ENCODE data around the gene SGSH.
"Not testable (repeated sequence)": the region's sequence is repeated elsewhere in the genome, so short reads cannot be mapped to it uniquely, and the experiment has no call there.

Gene SGSH

DNA sequence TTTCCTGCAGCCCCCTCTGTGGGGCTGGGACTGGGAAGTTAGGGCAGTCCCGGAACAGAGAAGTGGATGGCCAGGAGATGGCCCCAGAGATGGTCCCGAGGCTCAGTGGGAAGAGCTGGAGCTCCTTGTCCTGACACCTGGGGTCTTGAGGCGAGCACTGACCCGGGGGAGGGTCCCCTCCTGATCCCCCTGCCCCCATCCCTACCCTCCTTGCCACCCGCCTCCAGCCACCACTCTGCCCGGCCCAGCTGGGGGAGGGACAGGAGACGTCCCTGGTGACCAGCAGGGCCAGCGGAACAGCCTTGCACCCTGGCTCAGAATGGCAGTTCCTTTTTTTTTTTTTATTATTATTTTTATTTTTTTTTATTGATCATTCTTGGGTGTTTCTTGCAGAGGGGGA lies 26.6 kb upstream of the SGSH start:
- no peak for DNase-seq (ENCODE audit: low read depth)
- H3K4me3 ChIP-seq (replicated peaks; ENCODE audit: low read depth, low read length): no peak overlapping the region
- TF ChIP-seq, protein P1, sequence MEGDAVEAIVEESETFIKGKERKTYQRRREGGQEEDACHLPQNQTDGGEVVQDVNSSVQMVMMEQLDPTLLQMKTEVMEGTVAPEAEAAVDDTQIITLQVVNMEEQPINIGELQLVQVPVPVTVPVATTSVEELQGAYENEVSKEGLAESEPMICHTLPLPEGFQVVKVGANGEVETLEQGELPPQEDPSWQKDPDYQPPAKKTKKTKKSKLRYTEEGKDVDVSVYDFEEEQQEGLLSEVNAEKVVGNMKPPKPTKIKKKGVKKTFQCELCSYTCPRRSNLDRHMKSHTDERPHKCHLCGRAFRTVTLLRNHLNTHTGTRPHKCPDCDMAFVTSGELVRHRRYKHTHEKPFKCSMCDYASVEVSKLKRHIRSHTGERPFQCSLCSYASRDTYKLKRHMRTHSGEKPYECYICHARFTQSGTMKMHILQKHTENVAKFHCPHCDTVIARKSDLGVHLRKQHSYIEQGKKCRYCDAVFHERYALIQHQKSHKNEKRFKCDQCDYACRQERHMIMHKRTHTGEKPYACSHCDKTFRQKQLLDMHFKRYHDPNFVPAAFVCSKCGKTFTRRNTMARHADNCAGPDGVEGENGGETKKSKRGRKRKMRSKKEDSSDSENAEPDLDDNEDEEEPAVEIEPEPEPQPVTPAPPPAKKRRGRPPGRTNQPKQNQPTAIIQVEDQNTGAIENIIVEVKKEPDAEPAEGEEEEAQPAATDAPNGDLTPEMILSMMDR (IDR thresholded peaks at IDR 0.05; ENCODE audit: low read length, missing control alignments): no peak

DNA sequence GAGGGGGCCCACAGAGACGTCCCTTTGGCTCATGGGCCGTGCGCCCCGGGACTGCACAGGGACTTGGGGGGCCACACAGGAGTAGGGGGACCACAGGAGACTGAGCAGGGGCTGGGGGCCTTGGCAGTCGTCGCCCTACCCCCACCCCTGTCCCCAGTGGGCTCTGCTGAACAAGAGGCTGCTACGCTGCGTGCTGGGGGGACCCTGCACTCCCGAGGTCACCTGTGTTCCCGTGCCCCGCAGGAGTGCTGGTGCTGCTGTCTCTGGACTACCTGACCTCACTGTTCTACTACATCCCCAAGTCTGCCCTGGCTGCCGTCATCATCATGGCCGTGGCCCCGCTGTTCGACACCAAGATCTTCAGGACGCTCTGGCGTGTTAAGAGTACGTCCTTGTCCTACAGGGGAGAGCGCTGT lies 26.1 kb upstream of the SGSH start:
- no peak overlapping the region for H3K4me3 ChIP-seq (replicated peaks; ENCODE audit: low read depth, low read length)
- TF ChIP-seq, protein P1 (IDR thresholded peaks at IDR 0.05; ENCODE audit: low read length, missing control alignments): no peak
- no peak for DNase-seq (ENCODE audit: low read depth)

DNA sequence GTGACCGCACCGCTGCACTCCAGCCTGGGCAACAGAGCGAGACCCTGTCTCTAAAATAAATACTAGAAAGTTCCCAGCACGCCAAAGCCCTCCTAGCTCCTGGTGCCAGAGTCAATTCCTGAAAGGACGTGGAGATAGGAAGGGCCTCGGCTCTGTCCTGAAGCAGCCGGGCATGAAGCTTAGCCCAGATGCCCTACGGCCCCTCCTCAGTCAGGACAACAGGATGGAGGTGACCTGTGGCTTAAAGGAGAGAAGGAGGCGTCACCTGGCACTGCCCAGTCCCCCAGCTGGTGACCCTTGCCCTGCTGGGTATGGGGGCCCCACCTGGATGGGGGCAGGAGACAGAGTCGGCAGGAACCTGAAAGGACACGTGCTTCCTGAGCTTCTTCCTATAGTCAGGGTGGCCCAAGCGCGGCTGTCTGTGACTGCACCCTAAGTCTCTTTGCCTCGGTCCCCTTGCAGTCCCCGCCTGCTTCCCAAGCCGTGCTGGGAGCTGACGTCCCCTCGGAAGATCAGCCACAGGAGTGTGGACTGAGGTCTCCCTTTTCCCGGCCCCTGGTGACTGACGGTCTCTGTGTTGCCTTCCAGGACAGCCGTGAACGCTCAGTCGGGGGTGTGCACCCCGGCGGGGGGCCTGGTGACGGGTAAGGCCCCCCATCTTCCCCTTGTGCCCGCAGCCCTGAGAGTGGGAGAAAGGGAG lies 25.6 kb upstream of the SGSH start:
- TF ChIP-seq, protein P1 (IDR thresholded peaks at IDR 0.05; ENCODE audit: low read length, missing control alignments): no peak
- H3K4me3 ChIP-seq (replicated peaks; ENCODE audit: low read depth, low read length): no peak overlapping the region
- DNase-seq (ENCODE audit: low read depth): no peak

GRCh38 chr17:80244871-80245509 lies 24.9 kb upstream of the SGSH start:
- no peak for DNase-seq (ENCODE audit: low read depth)
- no peak overlapping the region for H3K4me3 ChIP-seq (replicated peaks; ENCODE audit: low read depth, low read length)
- TF ChIP-seq, protein P1 (IDR thresholded peaks at IDR 0.05; ENCODE audit: low read length, missing control alignments): no peak

DNA sequence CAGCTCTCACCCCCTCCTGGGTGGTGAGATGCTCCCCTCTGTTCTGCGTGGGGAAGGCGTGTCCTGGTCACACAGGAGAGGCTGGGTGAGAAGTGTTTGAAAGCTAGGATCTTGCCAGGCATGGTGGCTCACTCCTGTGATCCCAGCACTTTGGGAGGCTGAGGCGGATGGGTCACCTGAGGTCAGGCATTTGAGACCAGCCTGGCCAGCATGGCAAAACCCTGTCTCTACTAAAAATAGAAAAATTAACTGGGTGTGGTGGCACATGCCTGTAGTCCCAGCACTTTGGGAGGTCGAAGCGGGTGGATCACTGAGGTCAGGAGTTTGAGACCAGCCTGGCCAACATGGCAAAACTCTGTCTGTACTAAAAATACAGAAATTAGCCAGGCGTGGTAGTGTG lies 24.3 kb upstream of the SGSH start:
- H3K4me3 ChIP-seq (replicated peaks; ENCODE audit: low read depth, low read length); DNase-seq (ENCODE audit: low read depth): not testable (repeated sequence)

- TF ChIP-seq, protein P1 (IDR thresholded peaks at IDR 0.05; ENCODE audit: low read length, missing control alignments): no peak
- H3K4me3 ChIP-seq (replicated peaks; ENCODE audit: low read depth, low read length): no peak overlapping the region
- no peak for DNase-seq (ENCODE audit: low read depth)
Observed at GRCh38 chr17:80243526-80244433, 23.6 kb upstream of the SGSH start.

DNA sequence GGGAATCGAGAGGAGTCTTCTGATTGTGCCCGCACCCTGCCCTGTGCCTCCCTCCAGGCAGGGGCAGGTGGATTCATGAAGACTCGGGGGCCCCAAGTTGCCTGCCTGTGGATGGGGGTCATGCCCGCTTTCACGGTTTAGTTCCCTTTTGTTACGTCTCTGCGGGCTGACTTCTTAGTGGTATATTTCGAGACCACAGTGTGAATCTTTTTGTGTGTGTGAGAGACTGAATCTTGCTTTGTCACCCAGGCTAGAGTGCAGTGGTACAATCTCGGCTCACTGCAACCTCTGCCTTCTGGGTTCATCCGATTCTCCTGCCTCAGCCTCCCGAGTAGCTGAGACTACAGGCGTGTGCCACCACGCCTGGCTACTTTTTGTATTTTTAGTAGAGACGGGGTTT lies 22.4 kb upstream of the SGSH start:
- DNase-seq (ENCODE audit: low read depth): no peak
- H3K4me3 ChIP-seq (replicated peaks; ENCODE audit: low read depth, low read length): no peak overlapping the region
- TF ChIP-seq, protein P1 (IDR thresholded peaks at IDR 0.05; ENCODE audit: low read length, missing control alignments): no peak

All from fibroblast of pulmonary artery (primary cell).